GM23248 (cell line): ENCODE data around the gene SYPL2. TPM values are rescaled to one million over a fixed set of nuclear protein-coding genes. Genes with fewer than 3 reads are reported as not detected.

ENCODE experiments used
- DNase-seq: peaks from one replicate; pipeline ENCODE4 v3.0.0-alpha.2; 2015
- H2AFZ ChIP-seq: fragments of 200-600 bp; sonication (generic); 2 replicates; pipeline ENCODE4 v1.6.1; 2016; ENCODE audit warnings: antibody characterized with exemption
- H3F3A ChIP-seq: fragments of 200-600 bp; sonication (generic); 2 replicates; pipeline ENCODE4 v1.6.1; 2016; ENCODE audit warnings: mild to moderate bottlenecking, antibody characterized with exemption, mixed run types; ENCODE audit not compliant: insufficient read depth
- H3K27ac ChIP-seq: fragments of 200-600 bp; sonication (generic); 2 replicates; pipeline ENCODE4 v1.5.1; 2016; ENCODE audit warnings: mild to moderate bottlenecking
- H3K27me3 ChIP-seq: fragments of 200-600 bp; sonication (generic); replicated peaks from 2 replicates; pipeline ENCODE4 v1.6.1; 2016; ENCODE audit warnings: mild to moderate bottlenecking; ENCODE audit not compliant: insufficient read depth
- H3K36me3 ChIP-seq: fragments of 200-600 bp; sonication (generic); 2 replicates; pipeline ENCODE4 v1.6.1; 2016; ENCODE audit warnings: low read depth, mild to moderate bottlenecking
- H3K4me1 ChIP-seq: fragments of 200-600 bp; sonication (generic); 2 replicates; pipeline ENCODE4 v1.6.1; 2016; ENCODE audit warnings: mild to moderate bottlenecking; ENCODE audit not compliant: insufficient read depth
- H3K4me2 ChIP-seq: fragments of 200-600 bp; sonication (generic); one replicate; pipeline ENCODE4 v1.6.1; 2016; ENCODE audit warnings: mild to moderate bottlenecking; ENCODE audit not compliant: unreplicated experiment
- H3K4me3 ChIP-seq: fragments of 200-600 bp; sonication (generic); 2 replicates; pipeline ENCODE4 v1.5.1; 2016; ENCODE audit warnings: mild to moderate bottlenecking
- H3K79me2 ChIP-seq: fragments of 200-600 bp; sonication (generic); 2 replicates; pipeline ENCODE4 v1.6.1; 2016; ENCODE audit warnings: mild to moderate bottlenecking; ENCODE audit not compliant: insufficient read depth
- H3K9ac ChIP-seq: fragments of 200-600 bp; sonication (generic); 2 replicates; pipeline ENCODE4 v1.6.1; 2016; ENCODE audit warnings: mild to moderate bottlenecking
- H3K9me2 ChIP-seq: fragments of 200-600 bp; sonication (generic); 2 replicates; pipeline ENCODE4 v1.6.1; 2016; ENCODE audit warnings: mixed run types, mild to moderate bottlenecking, moderate library complexity; ENCODE audit not compliant: insufficient read depth
- H3K9me3 ChIP-seq: fragments of 200-600 bp; sonication (generic); one replicate; pipeline ENCODE4 v1.6.1; 2017; ENCODE audit warnings: low read depth
- H4K20me1 ChIP-seq: fragments of 200-600 bp; sonication (generic); 2 replicates; pipeline ENCODE4 v1.6.0; 2016; ENCODE audit not compliant: insufficient read depth
- EZH2 ChIP-seq: fragments of 200-600 bp; sonication (generic); IDR thresholded peaks from 2 replicates; pipeline ENCODE4 v1.6.1; 2018; ENCODE audit warnings: antibody characterized with exemption, mild to moderate bottlenecking; ENCODE audit not compliant: insufficient read depth, poor library complexity, severe bottlenecking
- EZH2phosphoT487 ChIP-seq: fragments of 200-600 bp; sonication (generic); IDR thresholded peaks from 2 replicates; pipeline ENCODE4 v1.6.1; 2018; ENCODE audit warnings: antibody characterized with exemption, moderate library complexity, mild to moderate bottlenecking, low read depth; ENCODE audit not compliant: insufficient read depth
- WGBS, 2 experiments: methylation state at CpG; one replicate each; pipeline ENCODE4 v1.1.6; 2015 to 2017; ENCODE audit warnings: low lambda C conversion rate in 2 of 2, low coverage in 1 of 2; ENCODE audit errors: missing lambda C conversion rate in 2 of 2; 5-methylcytosine and 5-hydroxymethylcytosine counted together
- in situ Hi-C: fragments of 300-500 bp; cut with MboI; formaldehyde crosslinking; loops from 2 replicates; pipeline ENCODE4 v1.15.0; 2020
- polyA plus RNA-seq: library from polyadenylated mRNA; unstranded; fragments of >200 nt; fragmentation: Nextera tagmentation; extraction: Ambion mirVana; gene quantifications from 2 replicates; pipeline ENCODE4 v1.2.1, GENCODE V29; 2016
- total RNA-seq: library from RNA; depleted of rRNA; stranded (reverse); fragments of >200 nt; shearing (Covaris generic); gene quantifications from 2 replicates; pipeline ENCODE4 v1.2.3, GENCODE V29; 2014

SYPL2 gene
- total and polyA plus RNA-seq, 2 experiments from 2014 or later: 0.11 to 0.38 TPM

DNA sequence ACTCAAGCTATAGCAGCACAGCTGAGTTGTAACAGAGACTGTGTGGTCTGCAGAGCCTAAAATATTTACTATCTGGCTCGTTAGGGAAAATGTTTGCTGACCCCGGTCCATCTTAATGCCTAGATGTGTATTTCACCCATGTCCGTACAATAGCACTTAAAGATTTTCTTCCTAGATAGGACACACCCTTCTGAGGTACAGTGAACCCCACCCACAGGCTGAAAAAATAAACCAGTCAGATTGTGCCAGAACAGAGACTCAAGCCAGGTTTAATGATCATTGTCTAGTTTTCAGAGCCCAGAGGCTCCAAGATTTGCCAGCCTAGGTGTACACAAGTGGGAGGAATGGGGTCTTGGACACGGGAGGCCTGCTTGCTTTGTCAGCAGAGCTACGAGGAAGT lies 37.6 kb downstream of the SYPL2 start:
- no peak for DNase-seq
- peaks cover 21% of the 10 kb centered on the region for H3K4me1 ChIP-seq
- no peak overlapping the region for H2AFZ ChIP-seq
- H3F3A ChIP-seq: peaks cover 10% of the 10 kb centered on the region; the same call in 1 of the 2 replicates
- H4K20me1 ChIP-seq: no peaks in the 10 kb centered on the region
- in situ Hi-C loops: no loop called here
- H3K27ac ChIP-seq: no peak overlapping the region
- H3K9me2 ChIP-seq: no peaks in the 10 kb centered on the region
- no peak overlapping the region for H3K9ac ChIP-seq
- no peaks in the 10 kb centered on the region for H3K36me3 ChIP-seq
- no peak for TF ChIP-seq EZH2phosphoT487
- TF ChIP-seq EZH2: no peak
- H3K9me3 ChIP-seq: no peaks in the 10 kb centered on the region
- H3K4me2 ChIP-seq: no peak overlapping the region
- no peaks in the 10 kb centered on the region for H3K79me2 ChIP-seq
- 81 to 83% methylated on average over 5 of the region's 5 CpGs for WGBS, 2 experiments
- no peaks in the 10 kb centered on the region for H3K27me3 ChIP-seq
- no peak overlapping the region for H3K4me3 ChIP-seq

DNA sequence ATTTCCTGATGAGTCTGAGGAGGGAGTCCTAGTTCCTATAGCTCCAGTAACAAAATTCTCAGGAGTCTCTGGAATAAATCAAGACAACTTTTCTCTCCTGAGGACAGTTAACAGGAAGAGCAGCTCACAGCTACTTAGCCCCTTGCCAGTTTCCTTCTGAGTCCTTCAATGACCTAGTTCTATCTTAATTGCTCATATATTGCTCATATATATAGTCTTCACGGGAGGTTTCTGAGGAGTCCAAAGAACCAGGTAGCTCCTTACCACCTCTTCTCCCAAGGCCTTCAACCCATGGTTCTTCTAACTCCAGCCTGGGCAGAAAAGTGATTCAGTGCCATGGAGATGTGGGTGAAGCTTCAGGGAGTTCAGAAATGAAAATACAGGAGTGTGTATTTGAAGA lies 38.6 kb downstream of the SYPL2 start:
- Histone ChIP-seq H3K4me3 (no peak overlapping the region), H3K79me2 (no peaks in the 10 kb centered on the region), H3F3A (peaks cover 10% of the 10 kb centered on the region; the same call in 1 of the 2 replicates), H3K27me3 (no peaks in the 10 kb centered on the region), H3K9me2 (no peaks in the 10 kb centered on the region), H4K20me1 (no peaks in the 10 kb centered on the region), H3K27ac (no peak overlapping the region), H3K4me2 (no peak overlapping the region), H3K36me3 (no peaks in the 10 kb centered on the region), H3K4me1 (peaks cover 19% of the 10 kb centered on the region), H3K9ac (no peak overlapping the region), H2AFZ (no peak overlapping the region), H3K9me3 (no peaks in the 10 kb centered on the region)
- in situ Hi-C loops: no loop called here
- DNase-seq: no peak
- TF ChIP-seq EZH2 (no peak), EZH2phosphoT487 (no peak)
- 87 to 95% methylated on average over 1 of the region's 1 CpG for WGBS, 2 experiments

- WGBS, 2 experiments: 96% methylated on average over 25 of the region's 25 CpGs
These were observed 41.9 kb downstream of the SYPL2 start for GRCh38 chr1:109508001-109508872.

GRCh38 chr1:109508873-109509175 lies 42.5 kb downstream of the SYPL2 start:
- H2AFZ ChIP-seq: peak overlapping the region; percentile 97; the same call in 1 of the 2 replicates
- H3K27ac ChIP-seq: no peak overlapping the region
- H3K27me3 ChIP-seq: no peaks in the 10 kb centered on the region
- in situ Hi-C loops: no loop called here
- peak overlapping the region; percentile 98 for H3K4me2 ChIP-seq
- H3K4me3 ChIP-seq: peak overlapping the region; percentile 92
- H3K9ac ChIP-seq: peak overlapping the region; percentile 59; the same call in 1 of the 2 replicates
- H3F3A ChIP-seq: no peaks in the 10 kb centered on the region
- no peaks in the 10 kb centered on the region for H3K9me2 ChIP-seq
- H3K79me2 ChIP-seq: no peaks in the 10 kb centered on the region
- no peak for DNase-seq
- no peaks in the 10 kb centered on the region for H3K9me3 ChIP-seq
- H4K20me1 ChIP-seq: no peaks in the 10 kb centered on the region
- WGBS, 2 experiments: 56 to 67% methylated on average over 7 of the region's 7 CpGs
- no peak for TF ChIP-seq EZH2
- TF ChIP-seq EZH2phosphoT487: no peak
- peaks cover 4% of the 10 kb centered on the region; the same call in 1 of the 2 replicates for H3K4me1 ChIP-seq
- H3K36me3 ChIP-seq: no peaks in the 10 kb centered on the region

More at GRCh38 chr1:109508001-109508872, 41.9 kb downstream of the SYPL2 start:
- in situ Hi-C loops: no loop called here
- no peak overlapping the region for H3K4me2 ChIP-seq
- H3K27me3 ChIP-seq: no peaks in the 10 kb centered on the region
- H3K9ac ChIP-seq: no peak overlapping the region
- H2AFZ ChIP-seq: no peak overlapping the region
- H3K36me3 ChIP-seq: no peaks in the 10 kb centered on the region
- H3K4me1 ChIP-seq: peaks cover 4% of the 10 kb centered on the region; the same call in 1 of the 2 replicates
- no peak for DNase-seq
- H3K79me2 ChIP-seq: no peaks in the 10 kb centered on the region
- H3K9me3 ChIP-seq: no peaks in the 10 kb centered on the region
- no peaks in the 10 kb centered on the region for H3K9me2 ChIP-seq
- no peaks in the 10 kb centered on the region for H4K20me1 ChIP-seq
- no peaks in the 10 kb centered on the region for H3F3A ChIP-seq
- TF ChIP-seq EZH2phosphoT487 (no peak), EZH2 (no peak)
- no peak overlapping the region for H3K27ac ChIP-seq
- no peak overlapping the region for H3K4me3 ChIP-seq
